ENCODE data around the gene RELB. TPM values are rescaled to one million over a fixed set of nuclear protein-coding genes. Genes with fewer than 3 reads are reported as not detected.

The RELB gene
- total RNA-seq, 5 donors from 2014 or later (not counting 1 experiment from before 2014, with no cell fraction given): 29.4 to 65.5 (median 40.4) TPM

GRCh38 chr19:45066921-45067661, 65.8 kb downstream of the RELB start:
- peaks cover 35 to 69% of the 10 kb centered on the region in 2 donors for H3K36me3 ChIP-seq (ENCODE audit: control insufficient read depth in 2 of 2, extremely low read depth in 1 of 2, insufficient read depth in 1 of 2, low read length in 1 of 2)
- H3K4me1 Mint-ChIP-seq: no peaks in the 10 kb centered on the region

DNA sequence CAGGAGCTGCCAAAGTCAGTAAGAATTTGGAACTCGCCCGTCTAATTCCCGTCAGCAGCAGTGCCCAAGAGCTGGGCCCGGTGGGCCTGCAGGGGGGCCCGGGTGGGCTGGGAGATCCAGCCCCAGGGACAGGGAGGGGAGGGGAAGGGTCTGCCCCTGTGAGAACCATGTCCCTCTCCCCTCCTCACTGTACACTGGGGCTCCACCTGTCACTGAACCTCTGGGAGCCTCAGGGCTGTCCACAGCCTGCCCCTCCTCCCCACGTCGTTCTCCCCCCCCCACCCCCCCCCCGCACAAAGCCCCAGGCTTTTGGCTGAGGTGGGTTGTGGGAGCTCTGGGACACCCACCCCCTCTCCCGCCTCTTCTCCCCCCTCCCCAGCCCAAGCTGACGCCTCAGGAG, 66.8 kb downstream of the RELB start:
- Histone ChIP-seq H3K36me3 (ENCODE audit: control insufficient read depth in 2 of 2, extremely low read depth in 1 of 2, insufficient read depth in 1 of 2, low read length in 1 of 2) (peaks cover 28 to 62% of the 10 kb centered on the region in 2 donors), H3K27ac (ENCODE audit: low read length) (no peak overlapping the region), H3K9me3 (no peaks in the 10 kb centered on the region), H3K4me3 (ENCODE audit: control insufficient read depth in 1 of 2, extremely low read depth in 1 of 2, low read length in 1 of 2) (no peak overlapping the region), H3K27me3 (replicated peaks in 1 of 2; ENCODE audit: control insufficient read depth in 2 of 2, extremely low read depth in 1 of 2, insufficient read depth in 2 of 2, low read length in 1 of 2) (no peaks in the 10 kb centered on the region), H3K4me1 (ENCODE audit: control insufficient read depth in 1 of 2, extremely low read depth in 1 of 2, insufficient read depth in 2 of 2, low read length in 2 of 2) (no peaks in the 10 kb centered on the region)
- no peaks in the 10 kb centered on the region for H3K4me1 Mint-ChIP-seq
- WGBS (ENCODE audit: insufficient coverage): 80% methylated on average over 1 of the region's 10 CpGs
- H3K27me3 Mint-ChIP-seq: no peaks in the 10 kb centered on the region
- no peak overlapping the region for H3K4me3 Mint-ChIP-seq
- no peak for DNase-seq
- no peak overlapping the region for H3K27ac Mint-ChIP-seq
- ATAC-seq (replicated peaks in 1 of 4): no peak
- ChIA-PET POLR2A (interaction anchor here (0.6 kb wide), 2 partner anchors 93 to 1563 kb away, joined by 5 to 6 read pairs; no protein-coding TSS in a partner anchor), CTCF (no interaction called here)
- H3K36me3 Mint-ChIP-seq: peaks cover 17% of the 10 kb centered on the region
- no peaks in the 10 kb centered on the region for H3K9me3 Mint-ChIP-seq

More at GRCh38 chr19:45066921-45067661, 65.8 kb downstream of the RELB start:
- CTCF ChIA-PET: no interaction called here
- no peak overlapping the region for H3K27ac ChIP-seq (ENCODE audit: low read length)
- H3K27me3 ChIP-seq (replicated peaks in 1 of 2; ENCODE audit: control insufficient read depth in 2 of 2, extremely low read depth in 1 of 2, insufficient read depth in 2 of 2, low read length in 1 of 2): no peaks in the 10 kb centered on the region
- no peaks in the 10 kb centered on the region for H3K9me3 ChIP-seq
- no peak for DNase-seq
- no peak for ATAC-seq (replicated peaks in 1 of 4)
- Mint-ChIP-seq H3K27me3 (no peaks in the 10 kb centered on the region), H3K36me3 (peaks cover 23% of the 10 kb centered on the region), H3K27ac (peak overlapping the region in 1 of 2 donors; percentile 28), H3K9me3 (no peaks in the 10 kb centered on the region), H3K4me3 (no peak overlapping the region)
- H3K4me3 ChIP-seq (ENCODE audit: control insufficient read depth in 1 of 2, extremely low read depth in 1 of 2, low read length in 1 of 2): no peak overlapping the region
- H3K4me1 ChIP-seq (ENCODE audit: control insufficient read depth in 1 of 2, extremely low read depth in 1 of 2, insufficient read depth in 2 of 2, low read length in 2 of 2): no peaks in the 10 kb centered on the region
- WGBS (ENCODE audit: insufficient coverage): 96% methylated on average over 29 of the region's 38 CpGs
- POLR2A ChIA-PET: interaction anchor here (0.6 kb wide), 2 partner anchors 92 to 1562 kb away, joined by 5 to 6 read pairs; no protein-coding TSS in a partner anchor

GRCh38 chr19:45069056-45069455, 67.8 kb downstream of the RELB start:
- ATAC-seq (replicated peaks in 1 of 4) (no peak), DNase-seq (no peak)
- Histone ChIP-seq H3K27me3 (replicated peaks in 1 of 2; ENCODE audit: control insufficient read depth in 2 of 2, extremely low read depth in 1 of 2, insufficient read depth in 2 of 2, low read length in 1 of 2) (no peaks in the 10 kb centered on the region), H3K36me3 (ENCODE audit: control insufficient read depth in 2 of 2, extremely low read depth in 1 of 2, insufficient read depth in 1 of 2, low read length in 1 of 2) (peaks cover 28 to 53% of the 10 kb centered on the region in 2 donors), H3K4me3 (ENCODE audit: control insufficient read depth in 1 of 2, extremely low read depth in 1 of 2, low read length in 1 of 2) (no peak overlapping the region), H3K27ac (ENCODE audit: low read length) (no peak overlapping the region), H3K4me1 (ENCODE audit: control insufficient read depth in 1 of 2, extremely low read depth in 1 of 2, insufficient read depth in 2 of 2, low read length in 2 of 2) (no peaks in the 10 kb centered on the region), H3K9me3 (no peaks in the 10 kb centered on the region)
- ChIA-PET CTCF (no interaction called here), POLR2A (no interaction called here)
- Mint-ChIP-seq H3K4me3 (no peak overlapping the region), H3K4me1 (no peaks in the 10 kb centered on the region), H3K36me3 (peaks cover 16% of the 10 kb centered on the region), H3K27ac (no peak overlapping the region), H3K27me3 (no peaks in the 10 kb centered on the region), H3K9me3 (no peaks in the 10 kb centered on the region)
- 85% methylated on average over 5 of the region's 13 CpGs for WGBS (ENCODE audit: insufficient coverage)

DNA sequence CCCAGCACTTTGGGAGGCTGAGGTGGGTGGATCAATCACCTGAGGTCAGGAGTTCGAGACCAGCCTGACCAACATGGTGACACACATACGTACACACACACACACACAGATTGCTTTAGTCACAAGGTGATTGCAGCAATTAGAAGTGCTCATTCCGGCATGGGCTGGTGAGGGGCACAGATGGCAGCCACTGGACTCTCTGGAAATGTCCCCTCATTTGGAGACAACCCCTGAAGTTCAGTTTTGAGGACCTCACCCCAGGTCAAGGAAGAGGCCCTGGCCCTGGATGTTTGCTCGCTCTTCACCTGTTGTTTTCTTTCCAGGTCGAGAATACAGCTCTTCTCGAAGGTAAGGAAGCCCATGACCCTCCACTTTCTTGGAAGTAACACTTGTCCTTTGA, 69.0 kb downstream of the RELB start:
- peaks cover 0 to 9% of the 10 kb centered on the region in 2 experiments for H3K4me1 ChIP-seq (ENCODE audit: control insufficient read depth in 1 of 2, extremely low read depth in 1 of 2, insufficient read depth in 2 of 2, low read length in 2 of 2)
- Mint-ChIP-seq H3K4me1 (peaks cover 0 to 8% (median 3%) of the 10 kb centered on the region in 3 donors), H3K27ac (no peak overlapping the region), H3K27me3 (no peaks in the 10 kb centered on the region), H3K9me3 (no peaks in the 10 kb centered on the region), H3K36me3 (peaks cover 16% of the 10 kb centered on the region), H3K4me3 (no peak overlapping the region)
- 91% methylated on average over 5 of the region's 6 CpGs for WGBS (ENCODE audit: insufficient coverage)
- H3K27me3 ChIP-seq (replicated peaks in 1 of 2; ENCODE audit: control insufficient read depth in 2 of 2, extremely low read depth in 1 of 2, insufficient read depth in 2 of 2, low read length in 1 of 2): no peaks in the 10 kb centered on the region
- POLR2A ChIA-PET: no interaction called here
- no peak overlapping the region for H3K27ac ChIP-seq (ENCODE audit: low read length)
- H3K36me3 ChIP-seq (ENCODE audit: control insufficient read depth in 2 of 2, extremely low read depth in 1 of 2, insufficient read depth in 1 of 2, low read length in 1 of 2): peaks cover 21 to 48% of the 10 kb centered on the region in 2 donors
- ATAC-seq (replicated peaks in 1 of 4): no peak
- no peak for DNase-seq
- H3K9me3 ChIP-seq: no peaks in the 10 kb centered on the region
- no peak overlapping the region for H3K4me3 ChIP-seq (ENCODE audit: control insufficient read depth in 1 of 2, extremely low read depth in 1 of 2, low read length in 1 of 2)
- CTCF ChIA-PET: no interaction called here

GRCh38 chr19:45070861-45071544, 69.7 kb downstream of the RELB start:
- Mint-ChIP-seq H3K27me3 (no peaks in the 10 kb centered on the region), H3K36me3 (peaks cover 12% of the 10 kb centered on the region), H3K27ac (no peak overlapping the region), H3K9me3 (no peaks in the 10 kb centered on the region), H3K4me1 (peaks cover 0 to 12% (median 6%) of the 10 kb centered on the region in 3 donors), H3K4me3 (no peak overlapping the region)
- H3K4me1 ChIP-seq (ENCODE audit: control insufficient read depth in 1 of 2, extremely low read depth in 1 of 2, insufficient read depth in 2 of 2, low read length in 2 of 2): peaks cover 4 to 17% of the 10 kb centered on the region in 2 experiments
- no peak for DNase-seq
- H3K4me3 ChIP-seq (ENCODE audit: control insufficient read depth in 1 of 2, extremely low read depth in 1 of 2, low read length in 1 of 2): no peak overlapping the region
- H3K9me3 ChIP-seq: no peaks in the 10 kb centered on the region
- no peak for ATAC-seq (replicated peaks in 1 of 4)
- 97% methylated on average over 18 of the region's 19 CpGs for WGBS (ENCODE audit: insufficient coverage)
- H3K27ac ChIP-seq (ENCODE audit: low read length): no peak overlapping the region
- POLR2A ChIA-PET: no interaction called here
- no peaks in the 10 kb centered on the region for H3K27me3 ChIP-seq (replicated peaks in 1 of 2; ENCODE audit: control insufficient read depth in 2 of 2, extremely low read depth in 1 of 2, insufficient read depth in 2 of 2, low read length in 1 of 2)
- peaks cover 21 to 41% of the 10 kb centered on the region in 2 donors for H3K36me3 ChIP-seq (ENCODE audit: control insufficient read depth in 2 of 2, extremely low read depth in 1 of 2, insufficient read depth in 1 of 2, low read length in 1 of 2)
- CTCF ChIA-PET: no interaction called here

- ATAC-seq (replicated peaks in 1 of 4) (no peak), DNase-seq (no peak)
- Histone ChIP-seq H3K27ac (ENCODE audit: low read length) (no peak overlapping the region), H3K4me1 (ENCODE audit: control insufficient read depth in 1 of 2, extremely low read depth in 1 of 2, insufficient read depth in 2 of 2, low read length in 2 of 2) (peaks cover 6 to 20% of the 10 kb centered on the region in 2 experiments), H3K4me3 (ENCODE audit: control insufficient read depth in 1 of 2, extremely low read depth in 1 of 2, low read length in 1 of 2) (no peak overlapping the region), H3K9me3 (no peaks in the 10 kb centered on the region), H3K36me3 (ENCODE audit: control insufficient read depth in 2 of 2, extremely low read depth in 1 of 2, insufficient read depth in 1 of 2, low read length in 1 of 2) (peaks cover 21 to 39% of the 10 kb centered on the region in 2 donors), H3K27me3 (replicated peaks in 1 of 2; ENCODE audit: control insufficient read depth in 2 of 2, extremely low read depth in 1 of 2, insufficient read depth in 2 of 2, low read length in 1 of 2) (no peaks in the 10 kb centered on the region)
- Mint-ChIP-seq H3K27me3 (no peaks in the 10 kb centered on the region), H3K4me1 (peaks cover 2 to 14% (median 8%) of the 10 kb centered on the region in 3 donors), H3K27ac (no peak overlapping the region), H3K36me3 (peaks cover 12% of the 10 kb centered on the region), H3K9me3 (no peaks in the 10 kb centered on the region), H3K4me3 (no peak overlapping the region)
- ChIA-PET CTCF (no interaction called here), POLR2A (no interaction called here)
- 96% methylated on average over 20 of the region's 25 CpGs for WGBS (ENCODE audit: insufficient coverage)
Observed at GRCh38 chr19:45071545-45071938, 70.3 kb downstream of the RELB start.
